Measurements from ENCODE around the gene PLEKHH2. TPM values are rescaled to one million over a fixed set of nuclear protein-coding genes. Genes with fewer than 3 reads are reported as not detected.

PLEKHH2 gene
- total and polyA plus RNA-seq, 2 of the 13 experiments (the other 11 are each of a cell fraction or from before 2014, with no cell fraction given) = 1.1 to 3.0 TPM

- TF ChIP-seq YY1 (IDR thresholded peaks at IDR 0.05; ENCODE audit: insufficient read depth, insufficient replicate concordance, low read depth, low read length) = no peak
- TF ChIP-seq E2F2 (CRISPR knock-in tag; IDR thresholded peaks at IDR 0.05; ENCODE audit: borderline replicate concordance) = no peak
- TF ChIP-seq GABPA (IDR thresholded peaks at IDR 0.05; ENCODE audit: low read depth, low read length) = no peak
- TF ChIP-seq GABPA (CRISPR knock-in tag; IDR thresholded peaks at IDR 0.05; ENCODE audit: low read depth) = peak; percentile 73
- peak; percentile 73; the same call in 1 of the 2 replicates for TF ChIP-seq SNAPC2 (CRISPR knock-in tag; IDR thresholded peaks at IDR 0.05)
- TF ChIP-seq SCMH1 (CRISPR knock-in tag; IDR thresholded peaks at IDR 0.05; ENCODE audit: borderline replicate concordance) = no peak
- no peak for TF ChIP-seq RXRA (CRISPR knock-in tag; IDR thresholded peaks at IDR 0.05)
- TF ChIP-seq IRF2 (CRISPR knock-in tag; IDR thresholded peaks at IDR 0.05) = peak; percentile 84
- TF ChIP-seq GATA4 (IDR thresholded peaks at IDR 0.05; ENCODE audit: borderline replicate concordance, low read depth) = peak; percentile 39; the same call in 1 of the 2 replicates
- TF ChIP-seq ZNF678 (CRISPR knock-in tag; IDR thresholded peaks at IDR 0.05) = no peak
- no peak for TF ChIP-seq ZNF512 (CRISPR knock-in tag; IDR thresholded peaks at IDR 0.05)
- no peak for TF ChIP-seq CEBPZ (IDR thresholded peaks at IDR 0.05; ENCODE audit: low read length)
- TF ChIP-seq PRDM4 (CRISPR knock-in tag; IDR thresholded peaks at IDR 0.05; ENCODE audit: borderline replicate concordance) = no peak
- no peak for TF ChIP-seq ZNF510 (CRISPR knock-in tag; IDR thresholded peaks at IDR 0.05; ENCODE audit: low read depth)
- no peak for TF ChIP-seq CREBL2 (CRISPR knock-in tag; IDR thresholded peaks at IDR 0.05; ENCODE audit: borderline replicate concordance)
- TF ChIP-seq ATF6 (CRISPR knock-in tag; conservative IDR thresholded peaks at IDR 0.05) = no peak
- no peak; the same call in 1 of the 2 replicates for TF ChIP-seq ZNF3 (CRISPR knock-in tag; IDR thresholded peaks at IDR 0.05)
Observed at GRCh38 chr2:43634604-43635306, 2.3 kb upstream of the PLEKHH2 start (continued).
